ENCODE data around the gene ATF7. TPM values are rescaled to one million over a fixed set of nuclear protein-coding genes. Genes with fewer than 3 reads are reported as not detected.

The ATF7 gene
- total RNA-seq, 1 donor: 17.4 TPM

DNA sequence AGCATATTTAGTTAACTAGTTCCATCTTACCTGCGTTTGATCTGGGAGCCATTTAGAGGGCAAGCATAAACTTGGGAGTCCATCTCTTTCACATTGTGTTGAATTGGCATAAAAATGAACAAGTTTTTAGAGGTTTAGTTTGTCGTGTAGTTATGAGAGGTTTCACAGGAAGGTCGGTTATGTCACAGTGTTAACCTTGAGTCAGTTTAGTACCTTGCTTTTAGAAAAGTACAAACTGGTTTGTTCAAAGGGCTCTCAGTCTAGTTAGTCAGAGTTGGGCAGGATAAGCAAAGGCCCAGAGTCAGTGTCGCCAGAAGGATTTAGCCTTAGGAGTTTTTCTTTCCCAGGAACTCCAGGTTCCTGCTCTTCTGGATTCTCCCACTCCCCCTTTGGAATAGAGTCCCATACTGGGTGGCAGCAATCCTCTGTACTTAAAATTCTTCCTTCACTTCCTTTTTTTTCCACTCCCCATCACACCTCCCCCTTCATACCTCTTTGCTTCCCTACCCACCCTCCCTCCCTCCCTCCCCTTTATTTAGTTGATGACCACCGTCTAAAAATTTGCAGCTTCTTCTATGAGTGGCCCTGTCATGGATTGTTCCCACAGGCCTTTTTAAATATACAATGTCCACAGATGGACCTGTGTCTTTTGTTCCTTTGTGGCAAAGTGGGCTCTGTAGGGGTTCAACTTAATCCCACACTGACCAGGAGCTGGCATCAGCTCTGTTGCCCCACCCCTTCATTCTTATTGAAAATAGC lies 162.2 kb downstream of the ATF7 start:
- TF ChIP-seq, protein P1, sequence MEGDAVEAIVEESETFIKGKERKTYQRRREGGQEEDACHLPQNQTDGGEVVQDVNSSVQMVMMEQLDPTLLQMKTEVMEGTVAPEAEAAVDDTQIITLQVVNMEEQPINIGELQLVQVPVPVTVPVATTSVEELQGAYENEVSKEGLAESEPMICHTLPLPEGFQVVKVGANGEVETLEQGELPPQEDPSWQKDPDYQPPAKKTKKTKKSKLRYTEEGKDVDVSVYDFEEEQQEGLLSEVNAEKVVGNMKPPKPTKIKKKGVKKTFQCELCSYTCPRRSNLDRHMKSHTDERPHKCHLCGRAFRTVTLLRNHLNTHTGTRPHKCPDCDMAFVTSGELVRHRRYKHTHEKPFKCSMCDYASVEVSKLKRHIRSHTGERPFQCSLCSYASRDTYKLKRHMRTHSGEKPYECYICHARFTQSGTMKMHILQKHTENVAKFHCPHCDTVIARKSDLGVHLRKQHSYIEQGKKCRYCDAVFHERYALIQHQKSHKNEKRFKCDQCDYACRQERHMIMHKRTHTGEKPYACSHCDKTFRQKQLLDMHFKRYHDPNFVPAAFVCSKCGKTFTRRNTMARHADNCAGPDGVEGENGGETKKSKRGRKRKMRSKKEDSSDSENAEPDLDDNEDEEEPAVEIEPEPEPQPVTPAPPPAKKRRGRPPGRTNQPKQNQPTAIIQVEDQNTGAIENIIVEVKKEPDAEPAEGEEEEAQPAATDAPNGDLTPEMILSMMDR (IDR thresholded peaks at IDR 0.05; ENCODE audit: extremely low read depth, low read depth, low read length): no peak
- Histone ChIP-seq H3K27me3 (ENCODE audit: insufficient read depth, low read length) (no peaks in the 10 kb centered on the region), H3K4me2 (ENCODE audit: insufficient read depth, low read length) (no peak overlapping the region), H3K27ac (ENCODE audit: low read depth, low read length) (no peak overlapping the region), H3K4me1 (ENCODE audit: insufficient read depth, low read length) (no peaks in the 10 kb centered on the region), H3K79me2 (ENCODE audit: insufficient read depth, low read length) (peaks cover 95% of the 10 kb centered on the region), H3K4me3 (ENCODE audit: insufficient read depth, low read length) (no peak overlapping the region), H3K9me3 (ENCODE audit: low read depth, low read length) (no peaks in the 10 kb centered on the region), H3K36me3 (ENCODE audit: insufficient read depth, low read length) (peaks cover 99% of the 10 kb centered on the region), H4K20me1 (ENCODE audit: insufficient read depth, low read length) (peaks cover 60% of the 10 kb centered on the region), H2AFZ (ENCODE audit: low read length) (no peak overlapping the region)
- DNase-seq (ENCODE audit: insufficient read length, low spot score, missing footprints): no peak

DNA sequence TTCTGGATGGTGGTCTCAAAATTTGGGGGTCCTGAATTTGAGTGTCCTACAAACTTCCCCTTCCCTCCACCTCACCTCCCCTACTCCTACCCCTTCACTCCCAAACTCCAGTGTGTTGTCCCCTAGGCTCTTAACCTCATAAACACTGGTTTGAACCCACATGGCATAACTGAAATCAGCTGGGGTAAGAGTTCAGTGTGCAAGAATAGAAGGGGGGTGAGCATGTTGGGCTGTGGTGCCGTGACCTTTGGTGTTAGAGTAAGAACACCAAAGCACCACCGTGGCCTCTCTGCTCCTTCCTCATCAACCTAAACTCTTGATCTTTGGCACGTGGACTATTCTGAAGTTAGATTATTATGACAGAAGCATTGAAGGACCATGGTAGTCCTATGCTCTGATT lies 163.2 kb downstream of the ATF7 start:
- H3K4me2 ChIP-seq (ENCODE audit: insufficient read depth, low read length): no peak overlapping the region
- no peaks in the 10 kb centered on the region for H3K4me1 ChIP-seq (ENCODE audit: insufficient read depth, low read length)
- TF ChIP-seq, protein P1 (IDR thresholded peaks at IDR 0.05; ENCODE audit: extremely low read depth, low read depth, low read length): no peak
- DNase-seq (ENCODE audit: insufficient read length, low spot score, missing footprints): no peak
- no peak overlapping the region for H2AFZ ChIP-seq (ENCODE audit: low read length)
- no peaks in the 10 kb centered on the region for H3K27me3 ChIP-seq (ENCODE audit: insufficient read depth, low read length)
- H3K36me3 ChIP-seq (ENCODE audit: insufficient read depth, low read length): peaks cover 99% of the 10 kb centered on the region
- no peaks in the 10 kb centered on the region for H3K9me3 ChIP-seq (ENCODE audit: low read depth, low read length)
- H3K4me3 ChIP-seq (ENCODE audit: insufficient read depth, low read length): no peak overlapping the region
- H3K27ac ChIP-seq (ENCODE audit: low read depth, low read length): no peak overlapping the region
- H3K79me2 ChIP-seq (ENCODE audit: insufficient read depth, low read length): peaks cover 97% of the 10 kb centered on the region
- H4K20me1 ChIP-seq (ENCODE audit: insufficient read depth, low read length): peaks cover 56% of the 10 kb centered on the region

GRCh38 chr12:53461591-53461990 lies 164.6 kb downstream of the ATF7 start:
- Histone ChIP-seq H3K36me3 (ENCODE audit: insufficient read depth, low read length) (peaks cover 99% of the 10 kb centered on the region), H3K27me3 (ENCODE audit: insufficient read depth, low read length) (no peaks in the 10 kb centered on the region), H2AFZ (ENCODE audit: low read length) (no peak overlapping the region), H3K9me3 (ENCODE audit: low read depth, low read length) (no peaks in the 10 kb centered on the region), H3K4me1 (ENCODE audit: insufficient read depth, low read length) (no peaks in the 10 kb centered on the region), H4K20me1 (ENCODE audit: insufficient read depth, low read length) (peaks cover 60% of the 10 kb centered on the region), H3K79me2 (ENCODE audit: insufficient read depth, low read length) (peaks cover 99% of the 10 kb centered on the region), H3K4me2 (ENCODE audit: insufficient read depth, low read length) (no peak overlapping the region), H3K27ac (ENCODE audit: low read depth, low read length) (no peak overlapping the region), H3K4me3 (ENCODE audit: insufficient read depth, low read length) (no peak overlapping the region)
- no peak for DNase-seq (ENCODE audit: insufficient read length, low spot score, missing footprints)
- TF ChIP-seq, protein P1 (IDR thresholded peaks at IDR 0.05; ENCODE audit: extremely low read depth, low read depth, low read length): no peak

DNA sequence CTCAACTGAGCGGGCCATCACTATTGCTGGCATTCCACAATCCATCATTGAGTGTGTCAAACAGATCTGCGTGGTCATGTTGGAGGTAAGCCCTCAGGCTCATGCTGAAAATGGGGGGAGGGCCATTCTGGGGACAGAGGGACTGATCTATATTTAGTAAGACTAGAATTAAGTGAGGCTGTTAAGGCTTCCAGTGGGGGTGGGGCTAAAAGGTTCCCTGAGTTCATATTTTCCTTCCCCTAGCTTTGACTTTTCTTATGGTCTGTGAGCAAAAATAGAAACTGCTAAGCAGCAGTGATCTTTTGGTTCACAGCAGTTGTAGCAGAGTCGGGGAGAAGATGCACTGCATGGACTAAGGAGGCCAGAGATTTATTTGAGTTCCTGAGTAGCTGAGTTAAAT lies 165.1 kb downstream of the ATF7 start:
- TF ChIP-seq, protein P1 (IDR thresholded peaks at IDR 0.05; ENCODE audit: extremely low read depth, low read depth, low read length): no peak
- no peak overlapping the region for H2AFZ ChIP-seq (ENCODE audit: low read length)
- no peaks in the 10 kb centered on the region for H3K27me3 ChIP-seq (ENCODE audit: insufficient read depth, low read length)
- peaks cover 99% of the 10 kb centered on the region for H3K36me3 ChIP-seq (ENCODE audit: insufficient read depth, low read length)
- no peaks in the 10 kb centered on the region for H3K9me3 ChIP-seq (ENCODE audit: low read depth, low read length)
- peaks cover 58% of the 10 kb centered on the region for H4K20me1 ChIP-seq (ENCODE audit: insufficient read depth, low read length)
- DNase-seq (ENCODE audit: insufficient read length, low spot score, missing footprints): no peak
- no peaks in the 10 kb centered on the region for H3K4me1 ChIP-seq (ENCODE audit: insufficient read depth, low read length)
- peaks cover 99% of the 10 kb centered on the region for H3K79me2 ChIP-seq (ENCODE audit: insufficient read depth, low read length)
- H3K27ac ChIP-seq (ENCODE audit: low read depth, low read length): no peak overlapping the region
- H3K4me2 ChIP-seq (ENCODE audit: insufficient read depth, low read length): no peak overlapping the region
- H3K4me3 ChIP-seq (ENCODE audit: insufficient read depth, low read length): no peak overlapping the region
